HFF-Myc (cell line): ENCODE results near the gene ZYX.

Experiments used
- DNase-seq: peaks from one replicate; pipeline ENCODE4 v3.0.0-alpha.2; 2011; ENCODE audit warnings: low read depth; ENCODE audit errors: extremely low read depth
- H3K4me3 ChIP-seq: replicated peaks from 2 replicates; pipeline ENCODE4 v1.5.1; 2011; ENCODE audit warnings: low read depth, mild to moderate bottlenecking, control low read depth, low read length
- CTCF ChIP-seq: IDR thresholded peaks from 2 replicates; pipeline ENCODE4 v1.5.1; 2012; ENCODE audit warnings: mild to moderate bottlenecking, low read depth, low read length, control low read depth; ENCODE audit errors: missing control alignments

ZYX gene

GRCh38 chr7:143384661-143385631 is 3.8 kb downstream of the ZYX start:
- H3K4me3 ChIP-seq: peak overlapping the region; percentile 96
- TF ChIP-seq CTCF: no peak
- no peak for DNase-seq

- no peak overlapping the region for H3K4me3 ChIP-seq
- TF ChIP-seq CTCF: no peak
- no peak for DNase-seq
Measured at GRCh38 chr7:143385891-143386781, 5.0 kb downstream of the ZYX start.

- TF ChIP-seq CTCF: peak; percentile 17
- no peak overlapping the region for H3K4me3 ChIP-seq
- no peak for DNase-seq
Measured at GRCh38 chr7:143387156-143387975, 6.2 kb downstream of the ZYX start.

- DNase-seq: no peak
- no peak for TF ChIP-seq CTCF
- no peak overlapping the region for H3K4me3 ChIP-seq
Measured at GRCh38 chr7:143388051-143388450, 6.9 kb downstream of the ZYX start.

- no peak for TF ChIP-seq CTCF
- H3K4me3 ChIP-seq: no peak overlapping the region
- no peak for DNase-seq
Measured at GRCh38 chr7:143388491-143389101, 7.5 kb downstream of the ZYX start.
